CD4-positive, CD25-positive, alpha-beta regulatory T cell (primary cell): ENCODE data around the gene MED12L. TPM values are rescaled to one million over a fixed set of nuclear protein-coding genes. Genes with fewer than 3 reads are reported as not detected.
"Not testable (repeated sequence)": the region's sequence is repeated elsewhere in the genome, so short reads cannot be mapped to it uniquely, and the experiment has no call there.

Experiments
- ATAC-seq, 2 donors: fragments of 150-1000 bp; cut with Tn5 transposase; one replicate each; pipeline ENCODE4 v1.10.0; 2021; ENCODE audit warnings: low read depth in 2 of 2, moderate number of reproducible peaks in 2 of 2, moderate library complexity in 1 of 2
- DNase-seq, 3 donors: peaks; one replicate each; pipeline versions ENCODE4 v3.0.0 to v3.0.0-alpha.2; 2012 to 2022; ENCODE audit warnings: mixed read lengths in 1 of 3
- H3K27ac ChIP-seq: one replicate; pipeline ENCODE4 v1.7.0; 2013; ENCODE audit warnings: mild to moderate bottlenecking, low read length; ENCODE audit not compliant: insufficient read depth, poor library complexity, severe bottlenecking
- H3K27me3 ChIP-seq: one replicate; pipeline ENCODE4 v1.7.0; 2013; ENCODE audit warnings: low read length; ENCODE audit not compliant: control insufficient read depth, insufficient read depth
- H3K36me3 ChIP-seq: one replicate; pipeline ENCODE4 v1.7.0; 2013; ENCODE audit warnings: mild to moderate bottlenecking, low read length, moderate library complexity; ENCODE audit not compliant: control insufficient read depth, insufficient read depth
- H3K4me1 ChIP-seq: 2 replicates; pipeline ENCODE4 v1.7.0; 2013; ENCODE audit warnings: mild to moderate bottlenecking, low read length; ENCODE audit not compliant: insufficient read depth, control insufficient read depth, poor library complexity, severe bottlenecking
- H3K4me3 ChIP-seq: one replicate; pipeline ENCODE4 v1.7.0; 2013; ENCODE audit warnings: low read depth, mild to moderate bottlenecking, low read length, moderate library complexity
- H3K9me3 ChIP-seq, 2 experiments: 1 replicate in 1 of 2; 2 replicates in 1 of 2; pipeline ENCODE4 v1.7.0; 2013; ENCODE audit warnings: low read length in 2 of 2, mild to moderate bottlenecking in 1 of 2, moderate library complexity in 1 of 2; ENCODE audit not compliant: control insufficient read depth in 2 of 2
- H3K27ac Mint-ChIP-seq, 3 donors: one replicate each; pipeline ENCODE4 v1.8.0; 2020 to 2022; ENCODE audit warnings: mild to moderate bottlenecking in 3 of 3, mixed read lengths in 3 of 3, moderate library complexity in 2 of 3
- H3K27me3 Mint-ChIP-seq: one replicate; pipeline ENCODE4 v1.8.0; 2022; ENCODE audit warnings: mild to moderate bottlenecking, mixed read lengths
- H3K36me3 Mint-ChIP-seq: one replicate; pipeline ENCODE4 v1.8.0; 2020; ENCODE audit warnings: mixed read lengths
- H3K4me1 Mint-ChIP-seq, 4 donors: one replicate each; pipeline ENCODE4 v1.8.0; 2020 to 2022; ENCODE audit warnings: mixed read lengths in 4 of 4, mild to moderate bottlenecking in 1 of 4
- H3K4me3 Mint-ChIP-seq, 4 donors: one replicate each; pipeline ENCODE4 v1.8.0; 2020 to 2022; ENCODE audit warnings: mild to moderate bottlenecking in 4 of 4, mixed read lengths in 4 of 4, moderate library complexity in 3 of 4
- H3K9me3 Mint-ChIP-seq, 7 donors: one replicate each; pipeline ENCODE4 v1.8.0; 2020 to 2022; ENCODE audit warnings: mixed read lengths in 7 of 7, mild to moderate bottlenecking in 3 of 7, moderate library complexity in 2 of 7
- polyA plus RNA-seq, 4 donors: library from polyadenylated mRNA; unstranded; fragments of 300-500 nt; fragmentation: Illumina TruSeq; gene quantifications; one replicate each; pipeline ENCODE4 v1.2.3, GENCODE V29; 2021
- total RNA-seq: library from RNA; stranded (reverse); gene quantifications from one replicate; pipeline ENCODE4 v1.2.3, GENCODE V29; 2022

The MED12L gene
- total and polyA plus RNA-seq, 5 donors from 2014 or later, result 2.7 TPM; not detected in 4

DNA sequence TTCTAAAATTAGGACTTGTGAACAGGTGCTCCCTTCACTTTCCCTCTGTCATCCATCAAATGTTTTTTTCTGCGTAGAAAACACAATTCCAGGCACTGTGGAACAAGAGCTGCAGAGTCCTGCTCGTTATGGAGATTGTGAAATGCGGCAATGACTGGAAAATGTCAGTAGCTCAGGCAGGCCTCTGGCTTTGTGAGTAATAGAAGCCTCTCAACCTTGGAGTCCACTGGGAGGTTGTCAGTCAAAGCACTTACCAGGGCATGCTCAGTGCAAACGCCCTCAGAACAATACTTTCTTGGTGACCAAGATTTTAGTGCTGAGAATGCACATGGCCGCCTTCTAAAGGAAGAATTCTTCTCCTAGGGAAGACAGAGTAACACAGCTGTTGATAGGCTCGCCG is 26.7 kb upstream of the MED12L start:
- H3K27ac Mint-ChIP-seq, result no peak overlapping the region
- Histone ChIP-seq H3K27ac (no peak overlapping the region), H3K27me3 (peaks cover 6% of the 10 kb centered on the region), H3K4me3 (no peak overlapping the region), H3K36me3 (no peaks in the 10 kb centered on the region), H3K4me1 (no peaks in the 10 kb centered on the region), H3K9me3 (no peaks in the 10 kb centered on the region)
- no peak overlapping the region for H3K4me3 Mint-ChIP-seq
- H3K27me3 Mint-ChIP-seq, result peaks cover 21% of the 10 kb centered on the region
- DNase-seq (no peak), ATAC-seq (no peak)
- H3K36me3 Mint-ChIP-seq, result no peaks in the 10 kb centered on the region
- peaks cover 0 to 3% (median 0%) of the 10 kb centered on the region in 7 donors for H3K9me3 Mint-ChIP-seq
- no peaks in the 10 kb centered on the region for H3K4me1 Mint-ChIP-seq

DNA sequence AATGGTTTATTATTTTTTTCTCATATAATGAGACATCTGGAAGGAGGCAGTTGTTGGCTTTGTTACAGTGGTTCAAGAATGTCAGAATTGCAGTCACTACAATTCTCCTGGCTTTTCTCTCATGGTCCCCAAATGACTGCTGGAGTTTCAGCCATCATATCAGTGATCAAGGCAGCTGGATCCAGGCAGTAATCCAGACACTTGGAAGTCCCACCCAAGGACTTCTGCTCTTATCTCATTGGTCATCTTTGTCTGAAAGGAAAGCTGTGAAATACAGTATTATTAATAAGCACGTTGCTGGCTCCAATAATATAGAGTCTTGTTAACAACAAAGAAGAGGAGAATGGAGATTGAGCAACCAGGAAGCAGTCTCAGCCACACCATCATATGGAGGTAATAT is 22.9 kb upstream of the MED12L start:
- DNase-seq, result no peak
- no peak for ATAC-seq

DNA sequence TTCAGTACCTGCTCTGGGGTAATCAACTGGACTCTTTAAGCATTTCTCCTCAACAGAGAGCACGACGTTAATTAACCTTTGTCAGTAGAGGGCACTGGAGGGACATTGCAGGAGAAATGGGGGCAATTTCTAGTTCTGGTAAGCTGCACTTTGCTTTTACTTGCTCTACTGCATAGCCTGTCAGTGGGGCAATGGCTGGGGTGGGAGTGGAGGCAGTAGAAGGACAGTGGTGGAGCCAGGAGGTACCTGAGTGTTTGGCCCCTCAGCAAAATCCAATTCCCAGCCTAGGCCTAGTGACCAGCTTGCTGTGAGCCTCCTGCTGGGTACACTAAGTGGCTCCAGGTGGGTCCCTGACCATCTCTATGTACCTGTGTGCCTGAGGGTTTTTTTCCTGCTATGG is 18.3 kb upstream of the MED12L start:
- no peaks in the 10 kb centered on the region for H3K36me3 ChIP-seq
- H3K9me3 Mint-ChIP-seq, result peaks cover 0 to 1% (median 0%) of the 10 kb centered on the region in 7 donors
- H3K27ac Mint-ChIP-seq, result no peak overlapping the region
- no peaks in the 10 kb centered on the region for H3K36me3 Mint-ChIP-seq
- H3K9me3 ChIP-seq, result no peaks in the 10 kb centered on the region
- DNase-seq (peak in 1 of 3 donors; percentile 27), ATAC-seq (no peak)
- H3K4me3 Mint-ChIP-seq, result no peak overlapping the region
- H3K27ac ChIP-seq, result no peak overlapping the region
- peaks cover 5% of the 10 kb centered on the region for H3K27me3 Mint-ChIP-seq
- no peak overlapping the region for H3K4me3 ChIP-seq
- H3K27me3 ChIP-seq, result peaks cover 2% of the 10 kb centered on the region
- H3K4me1 ChIP-seq, result no peaks in the 10 kb centered on the region
- no peaks in the 10 kb centered on the region for H3K4me1 Mint-ChIP-seq

More for the DNA sequence above, 22.9 kb upstream of the MED12L start:
- peaks cover 17% of the 10 kb centered on the region for H3K27me3 Mint-ChIP-seq
- no peaks in the 10 kb centered on the region for H3K4me1 ChIP-seq
- H3K4me1 Mint-ChIP-seq, result no peaks in the 10 kb centered on the region
- no peak overlapping the region for H3K27ac ChIP-seq
- no peaks in the 10 kb centered on the region for H3K9me3 ChIP-seq
- H3K9me3 Mint-ChIP-seq, result no peaks in the 10 kb centered on the region
- no peak overlapping the region for H3K27ac Mint-ChIP-seq
- H3K36me3 Mint-ChIP-seq, result no peaks in the 10 kb centered on the region
- H3K4me3 ChIP-seq, result no peak overlapping the region
- H3K36me3 ChIP-seq, result no peaks in the 10 kb centered on the region
- H3K27me3 ChIP-seq, result peaks cover 2% of the 10 kb centered on the region
- H3K4me3 Mint-ChIP-seq, result no peak overlapping the region

DNA sequence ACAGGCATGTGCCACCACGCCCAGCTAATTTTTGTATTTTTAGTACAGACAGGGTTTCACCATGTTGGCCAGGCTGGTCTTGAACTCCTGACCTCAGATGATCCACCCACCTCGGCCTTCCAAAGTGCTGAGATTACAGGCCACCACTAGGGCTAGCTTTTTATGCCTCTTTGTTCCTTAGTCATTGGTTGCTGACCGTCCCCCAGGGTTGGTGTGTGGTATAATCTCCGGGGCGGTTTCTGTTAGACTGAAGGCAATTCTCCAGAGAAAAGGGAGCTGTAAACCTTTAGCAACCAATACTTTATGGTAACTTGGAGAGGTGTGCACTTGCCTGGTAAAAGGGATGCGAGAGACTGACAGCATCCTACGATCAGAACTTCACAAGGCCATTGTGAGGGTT is 12.6 kb upstream of the MED12L start:
- not testable (repeated sequence) for H3K27me3 ChIP-seq, ATAC-seq, H3K9me3 ChIP-seq, H3K4me1 ChIP-seq, DNase-seq, H3K36me3 Mint-ChIP-seq, H3K4me3 Mint-ChIP-seq, H3K27ac Mint-ChIP-seq, H3K4me3 ChIP-seq, H3K27ac ChIP-seq, H3K36me3 ChIP-seq, H3K9me3 Mint-ChIP-seq, H3K27me3 Mint-ChIP-seq, H3K4me1 Mint-ChIP-seq

DNA sequence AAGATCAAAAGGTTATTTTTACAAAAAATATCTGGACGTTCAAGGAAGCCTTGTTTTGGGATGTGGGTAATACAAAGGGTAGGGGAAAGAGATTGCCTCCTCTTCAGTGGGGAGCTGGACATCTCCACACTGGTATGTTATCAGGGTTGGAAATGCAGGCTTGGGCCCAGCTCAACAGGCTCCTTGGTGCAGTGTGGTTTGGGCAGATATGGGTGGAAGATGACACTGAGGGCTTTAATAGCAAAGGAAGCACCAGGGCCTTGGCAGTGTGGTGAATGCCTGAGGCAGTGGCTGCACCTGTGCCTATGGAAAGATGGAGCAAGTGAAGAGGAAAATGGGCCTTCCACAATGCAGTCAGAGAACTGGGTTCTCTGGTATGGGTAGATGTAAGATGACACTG is 11.2 kb upstream of the MED12L start:
- no peaks in the 10 kb centered on the region for H3K36me3 Mint-ChIP-seq
- Histone ChIP-seq H3K27me3 (peaks cover 5% of the 10 kb centered on the region), H3K4me3 (no peak overlapping the region), H3K9me3 (no peaks in the 10 kb centered on the region), H3K4me1 (no peaks in the 10 kb centered on the region), H3K27ac (no peak overlapping the region), H3K36me3 (no peaks in the 10 kb centered on the region)
- H3K27me3 Mint-ChIP-seq, result peaks cover 5% of the 10 kb centered on the region
- no peak for DNase-seq
- no peaks in the 10 kb centered on the region for H3K4me1 Mint-ChIP-seq
- H3K27ac Mint-ChIP-seq, result no peak overlapping the region
- peaks cover 0 to 1% (median 0%) of the 10 kb centered on the region in 7 donors for H3K9me3 Mint-ChIP-seq
- no peak for ATAC-seq
- no peak overlapping the region for H3K4me3 Mint-ChIP-seq

DNA sequence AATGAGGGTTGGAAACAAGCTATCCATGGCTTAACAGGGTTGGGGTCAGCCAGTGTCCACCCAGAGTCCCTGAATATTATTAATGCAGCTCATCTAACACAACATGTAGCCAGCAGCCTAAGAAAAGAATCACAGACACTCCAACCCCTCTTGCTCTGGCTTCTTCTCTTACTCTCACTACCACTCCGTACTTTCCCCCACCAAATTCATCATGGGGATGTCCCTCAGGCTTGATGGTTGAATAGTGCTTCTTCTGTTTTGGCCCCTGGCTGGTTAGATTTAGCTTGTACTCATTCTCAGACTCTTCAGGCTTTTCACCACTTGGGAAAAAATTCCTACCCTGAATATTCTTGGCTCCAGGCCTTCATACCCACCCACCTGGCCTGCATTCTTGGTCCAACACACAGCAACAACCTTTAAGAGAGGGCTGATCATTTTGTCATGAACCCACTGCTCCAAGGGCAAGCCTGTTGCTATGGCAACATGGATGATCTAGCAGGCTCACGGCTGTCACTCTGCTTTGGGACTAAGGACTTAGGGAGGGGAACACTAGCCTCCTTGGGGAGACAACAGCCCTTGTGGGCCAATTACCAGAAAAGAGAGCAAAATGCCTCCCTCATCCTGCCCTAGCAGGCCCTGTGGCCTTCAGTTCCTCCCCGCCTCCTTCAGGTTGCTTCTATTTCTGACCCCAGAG is 9.4 kb upstream of the MED12L start:
- H3K4me3 ChIP-seq, result no peak overlapping the region
- H3K9me3 ChIP-seq, result no peaks in the 10 kb centered on the region
- no peaks in the 10 kb centered on the region for H3K4me1 ChIP-seq
- Mint-ChIP-seq H3K27me3 (peaks cover 18% of the 10 kb centered on the region), H3K9me3 (peaks cover 0 to 1% (median 0%) of the 10 kb centered on the region in 7 donors), H3K27ac (no peak overlapping the region), H3K36me3 (no peaks in the 10 kb centered on the region), H3K4me3 (no peak overlapping the region), H3K4me1 (no peaks in the 10 kb centered on the region)
- no peak for DNase-seq
- peaks cover 5% of the 10 kb centered on the region for H3K27me3 ChIP-seq
- no peak overlapping the region for H3K27ac ChIP-seq
- H3K36me3 ChIP-seq, result no peaks in the 10 kb centered on the region
- no peak for ATAC-seq

DNA sequence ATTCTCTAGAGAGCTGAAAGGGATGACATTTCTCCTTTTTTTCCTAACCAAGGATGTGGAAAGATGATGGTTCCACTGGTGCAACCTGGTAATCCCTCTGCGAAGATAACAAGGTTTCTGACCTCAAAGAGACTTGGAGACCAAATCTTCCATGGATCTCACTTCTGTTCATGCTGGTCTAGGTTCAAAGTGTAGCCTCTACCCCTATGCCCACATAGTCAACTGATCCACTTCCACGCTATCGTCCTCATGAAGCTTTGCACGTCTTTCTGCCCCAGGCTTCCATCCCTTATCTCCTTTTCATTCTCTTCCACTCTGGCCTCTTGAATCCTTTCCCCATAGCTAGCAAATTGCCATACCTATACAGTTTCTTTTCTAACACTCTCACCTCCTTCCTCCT is 8.8 kb upstream of the MED12L start:
- Mint-ChIP-seq H3K27ac (no peak overlapping the region), H3K36me3 (no peaks in the 10 kb centered on the region)

DNA sequence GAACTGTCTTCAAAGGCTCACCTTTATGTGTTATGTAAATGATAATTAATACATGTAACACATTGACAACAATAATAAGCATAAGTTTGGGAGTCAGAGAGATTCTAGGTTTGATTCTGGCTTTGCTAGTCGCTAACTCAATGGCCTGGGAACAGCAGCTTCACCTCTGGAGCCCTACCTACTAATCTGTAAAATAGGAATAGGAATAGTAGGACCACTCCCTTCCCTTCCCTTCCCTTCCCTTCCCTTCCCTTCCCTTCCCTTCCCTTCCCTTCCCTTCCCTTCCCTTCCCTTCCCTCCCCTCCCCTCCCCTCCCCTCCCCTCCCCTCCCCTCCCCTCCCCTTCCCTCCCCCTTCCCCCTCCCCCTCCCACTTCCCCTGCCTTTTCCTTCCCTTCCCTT is 4.4 kb upstream of the MED12L start:
- not testable (repeated sequence) for H3K4me3 Mint-ChIP-seq, H3K27ac Mint-ChIP-seq, H3K27ac ChIP-seq, H3K4me1 ChIP-seq, H3K4me3 ChIP-seq, H3K9me3 ChIP-seq, H3K4me1 Mint-ChIP-seq, H3K9me3 Mint-ChIP-seq, DNase-seq, H3K36me3 ChIP-seq, H3K36me3 Mint-ChIP-seq, ATAC-seq
- peaks cover 41% of the 10 kb centered on the region for H3K27me3 Mint-ChIP-seq
- H3K27me3 ChIP-seq, result peaks cover 29% of the 10 kb centered on the region

More for the DNA sequence above, 8.8 kb upstream of the MED12L start:
- DNase-seq (no peak), ATAC-seq (no peak)
- H3K9me3 Mint-ChIP-seq, result peaks cover 0 to 1% (median 0%) of the 10 kb centered on the region in 7 donors
- no peaks in the 10 kb centered on the region for H3K4me1 Mint-ChIP-seq
- H3K27me3 Mint-ChIP-seq, result peaks cover 18% of the 10 kb centered on the region
- H3K27ac ChIP-seq, result no peak overlapping the region
- no peak overlapping the region for H3K4me3 Mint-ChIP-seq
- no peak overlapping the region for H3K4me3 ChIP-seq
- no peaks in the 10 kb centered on the region for H3K36me3 ChIP-seq
- H3K9me3 ChIP-seq, result no peaks in the 10 kb centered on the region
- no peaks in the 10 kb centered on the region for H3K4me1 ChIP-seq
- H3K27me3 ChIP-seq, result peaks cover 5% of the 10 kb centered on the region
